ENCODE data around the gene LTV1.

GRCh38 chr6:143823548-143823947 lies 19.6 kb upstream of the LTV1 start:
- TF ChIP-seq RAD21 (conservative IDR thresholded peaks at IDR 0.05) (no peak), CTCF (IDR thresholded peaks at IDR 0.05; ENCODE audit: poor library complexity, severe bottlenecking) (no peak), TAF1 (IDR thresholded peaks at IDR 0.05; ENCODE audit: low read depth) (no peak), REST (IDR thresholded peaks at IDR 0.05; ENCODE audit: borderline replicate concordance) (no peak)

All from neural cell (in vitro differentiated cells).